Pericardium fibroblast (primary cell): ENCODE results near the gene PPWD1. TPM values are rescaled to one million over a fixed set of nuclear protein-coding genes. Genes with fewer than 3 reads are reported as not detected.

ENCODE experiments used
- total RNA-seq: library from RNA; depleted of rRNA; stranded (reverse); fragments of >200 nt; gene quantifications from 2 replicates; pipeline ENCODE4 v1.2.3, GENCODE V29; 2015

The PPWD1 gene
- 14.7 and 35.7 TPM in 2 replicates for total RNA-seq

DNA sequence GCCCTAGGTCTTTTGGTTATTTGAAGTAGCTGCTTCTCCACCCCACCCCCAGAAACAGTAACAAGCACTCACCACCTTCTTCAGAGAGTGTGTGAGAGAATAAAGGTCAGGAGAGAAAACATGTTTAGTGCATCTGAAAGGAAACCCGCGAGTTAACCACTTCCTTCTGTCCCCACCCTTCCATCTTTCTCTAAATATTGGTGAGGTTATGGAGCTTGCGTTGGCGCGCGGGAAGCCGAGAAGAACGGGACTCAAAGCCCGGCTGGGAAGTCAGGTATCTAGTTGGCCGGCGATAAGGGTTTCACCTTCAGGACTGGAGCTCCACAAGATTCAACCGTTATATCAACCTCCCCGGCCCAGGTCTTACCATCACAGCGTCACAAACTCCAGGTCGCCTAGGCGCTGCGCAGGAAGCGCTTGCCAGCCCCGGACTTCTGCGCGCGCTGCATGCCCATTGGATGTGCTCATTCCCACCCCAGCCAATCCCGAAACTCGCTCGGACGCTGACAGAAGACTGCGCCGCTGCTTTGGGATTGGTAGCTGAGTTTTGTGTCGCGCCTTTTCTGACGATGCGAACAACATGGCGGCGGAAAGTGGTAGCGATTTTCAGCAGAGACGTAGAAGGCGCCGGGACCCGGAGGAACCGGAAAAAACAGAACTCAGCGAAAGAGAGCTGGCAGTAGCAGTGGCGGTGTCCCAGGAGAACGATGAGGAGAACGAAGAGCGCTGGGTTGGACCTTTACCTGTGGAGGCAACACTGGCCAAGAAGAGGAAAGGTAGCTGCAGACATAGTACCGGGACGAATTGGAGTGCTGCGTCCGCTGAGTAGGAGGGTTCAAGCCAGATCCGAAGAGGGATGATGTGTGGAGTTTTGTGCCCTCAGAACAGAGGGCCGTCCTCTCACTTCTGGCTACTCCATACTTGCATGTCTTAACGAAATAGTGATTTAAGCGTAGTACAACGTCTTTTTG is at the start of gene PPWD1, which contains the start of gene CENPK:
PPWD1 (plus strand) TSS at position 566 of the 971 bp plus-strand sequence; CDS start at position 581, 15 bp downstream.
CENPK (minus strand) TSS at position 438 of the 971 bp plus-strand sequence. CDS start 8,261 bp downstream, outside the sequence.

DNA sequence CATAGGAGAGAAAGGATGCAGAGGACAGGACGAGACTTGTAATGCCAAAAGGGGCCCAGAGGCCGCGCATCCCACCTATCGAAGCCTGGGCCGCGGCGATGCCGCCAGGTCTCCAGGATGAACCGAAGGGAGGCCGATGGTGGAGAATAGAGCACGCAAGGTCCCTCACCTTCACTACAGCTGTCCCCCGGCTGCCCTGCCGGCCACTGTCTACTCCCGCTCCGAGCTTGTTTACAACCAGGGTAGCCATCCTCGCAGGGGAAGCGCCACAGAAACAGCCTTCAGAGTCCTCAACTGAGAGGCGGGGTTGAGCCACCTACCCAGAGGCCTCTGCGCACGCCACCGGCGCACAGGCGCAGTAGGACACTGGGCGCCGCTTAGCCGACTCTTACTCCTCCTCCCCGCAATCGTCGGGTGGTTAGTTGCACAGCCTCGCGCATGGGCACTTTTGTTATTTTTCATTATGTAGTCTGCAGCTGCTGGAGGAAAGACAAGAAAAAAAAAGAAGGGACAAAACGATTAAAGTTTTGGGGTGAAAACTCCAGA is 61.0 kb downstream of the PPWD1 start, which contains the start of gene TRIM23:
TRIM23 (minus strand) TSS at position 309 of the 546 bp plus-strand sequence; CDS start at position 250, 59 bp downstream.

DNA sequence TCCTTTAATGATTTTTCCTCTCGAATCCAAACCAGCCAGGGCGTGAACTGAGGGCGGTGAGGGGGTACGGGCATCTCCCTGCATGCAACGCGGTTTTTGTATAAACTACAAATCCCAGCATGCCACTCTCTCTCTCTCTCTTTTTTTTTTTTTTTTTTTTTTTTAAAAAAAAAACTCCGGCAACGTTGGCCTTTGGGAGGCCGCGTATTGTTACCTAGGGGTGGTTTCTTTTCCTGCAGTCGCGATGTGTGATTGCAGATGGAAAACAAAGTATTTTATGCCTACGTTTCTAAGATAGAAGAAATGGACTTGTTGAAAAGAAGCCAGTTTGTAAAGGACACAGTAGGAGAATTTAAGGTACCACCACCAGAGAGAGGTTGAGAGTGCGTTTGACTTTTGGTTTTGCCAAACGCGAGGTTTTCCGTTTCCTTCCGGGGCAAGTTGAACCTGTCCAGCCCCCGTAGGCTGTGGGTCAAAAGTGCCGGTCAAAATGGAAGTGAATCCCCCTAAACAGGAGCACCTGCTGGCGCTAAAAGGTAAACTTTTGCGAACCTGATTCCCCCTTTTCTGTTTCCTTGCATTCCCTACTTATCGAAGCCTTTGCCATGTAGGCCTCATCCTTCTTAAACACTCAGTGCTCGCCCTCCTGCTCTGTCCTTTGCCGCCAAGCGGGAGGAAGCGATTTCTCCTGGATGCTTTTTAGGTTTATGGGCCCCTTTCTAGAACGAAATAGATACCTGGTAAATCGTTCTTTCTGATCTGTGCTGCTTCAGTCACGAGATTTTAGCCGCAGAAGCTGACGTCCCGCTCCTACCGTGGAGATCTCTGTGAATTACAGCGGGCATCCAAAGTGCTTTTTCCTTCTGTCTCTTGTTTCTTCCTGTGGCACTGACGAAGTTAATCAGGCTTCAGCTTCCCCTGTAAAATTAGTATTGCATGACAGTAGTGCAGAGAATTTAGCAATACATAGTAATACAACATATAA is 61.8 kb downstream of the PPWD1 start, which contains the start of the genes SHLD3 and TRAPPC13:
SHLD3 (plus strand) TSS at position 457 of the 985 bp plus-strand sequence. CDS start 4,561 bp downstream, outside the sequence.
TRAPPC13 (plus strand) TSS at position 457 of the 985 bp plus-strand sequence; CDS start at position 491, 34 bp downstream.

Other genes with a start within 250 kb of the PPWD1 start
- gene ADAMTS6, start 81.4 kb upstream of the PPWD1 start, total RNA-seq = 4.0 and 12.7 TPM in 2 replicates
- gene CENPK, start 128 bp upstream of the PPWD1 start, total RNA-seq = 1.3 and 8.3 TPM in 2 replicates
- gene TRIM23, start 61.0 kb downstream of the PPWD1 start, total RNA-seq = 7.7 and 11.1 TPM in 2 replicates
- 0.34 and 2.6 TPM in 2 replicates for gene SHLD3, start 61.7 kb downstream of the PPWD1 start, total RNA-seq
- gene TRAPPC13, start 61.7 kb downstream of the PPWD1 start, total RNA-seq = 9.4 and 10.5 TPM in 2 replicates
- 6.2 and 9.5 TPM in 2 replicates for gene SGTB, start 158.8 kb downstream of the PPWD1 start, total RNA-seq
- gene NLN, start 158.9 kb downstream of the PPWD1 start, total RNA-seq = 13.6 and 19.3 TPM in 2 replicates